NOMO-1 (cell line): Measurements from ENCODE around the gene HYAL1.
"Not testable (repeated sequence)": the region's sequence is repeated elsewhere in the genome, so short reads cannot be mapped to it uniquely, and the experiment has no call there.

Experiments
- DNase-seq, 2 experiments: peaks; one replicate each; lab custom pipeline; 2025; ENCODE audit not compliant: unreplicated experiment in 2 of 2; lab: John Stamatoyannopoulos, UW

HYAL1 gene

DNA sequence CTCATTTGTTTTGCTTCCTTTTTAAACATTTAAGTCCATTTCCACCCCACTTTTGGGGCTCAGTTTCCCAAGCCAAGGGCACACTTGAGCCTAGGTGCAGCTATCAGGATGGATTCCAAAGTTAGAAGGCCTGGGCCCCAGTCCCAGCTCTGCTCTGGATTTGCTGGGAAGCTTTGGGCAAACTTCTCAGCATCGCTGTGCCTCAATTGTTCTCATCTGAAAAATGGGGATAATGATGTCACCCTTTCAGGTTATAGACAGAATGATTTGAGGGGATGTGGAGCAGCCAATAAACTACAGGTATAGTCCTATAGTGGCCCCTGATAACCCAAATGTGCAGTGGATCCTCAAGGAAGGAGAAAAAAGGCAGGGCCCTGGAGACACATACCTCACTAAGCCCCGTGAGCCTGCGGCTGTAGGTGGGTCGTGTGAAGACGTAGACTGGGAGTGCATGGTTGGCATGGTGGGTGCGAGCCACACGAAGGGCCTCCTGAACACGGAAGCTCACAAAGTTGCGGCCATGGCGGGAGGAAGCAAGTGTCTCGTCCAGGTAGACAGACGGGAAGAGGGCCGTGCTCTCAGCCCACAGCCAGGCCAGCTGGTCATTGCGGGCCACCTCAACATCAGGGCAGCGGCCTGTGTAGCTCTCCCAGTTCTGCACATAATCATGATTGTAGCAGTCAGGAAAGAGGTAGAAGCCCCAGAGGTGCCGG is 16.0 kb upstream of the HYAL1 start:
- DNase-seq: no peak

DNA sequence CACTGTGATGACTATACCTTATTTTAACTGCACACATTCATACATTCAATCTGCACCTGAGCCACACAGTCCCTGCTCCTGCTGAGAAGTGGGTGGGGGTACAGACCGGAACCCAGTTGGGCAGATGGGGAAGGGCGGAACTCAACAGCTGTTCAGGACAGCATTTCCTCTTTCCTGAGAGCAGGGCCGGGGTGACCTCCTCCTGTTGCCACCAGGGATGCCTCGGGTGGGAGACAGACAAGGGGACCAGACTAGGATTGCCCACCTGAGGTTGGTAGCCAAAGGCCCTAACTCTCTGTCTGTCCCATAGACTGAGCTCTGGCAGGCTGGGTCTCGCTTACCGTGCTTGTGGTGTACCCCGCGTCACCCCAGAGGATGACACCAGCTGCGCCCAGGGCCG is 15.2 kb upstream of the HYAL1 start:
- DNase-seq: no peak

DNA sequence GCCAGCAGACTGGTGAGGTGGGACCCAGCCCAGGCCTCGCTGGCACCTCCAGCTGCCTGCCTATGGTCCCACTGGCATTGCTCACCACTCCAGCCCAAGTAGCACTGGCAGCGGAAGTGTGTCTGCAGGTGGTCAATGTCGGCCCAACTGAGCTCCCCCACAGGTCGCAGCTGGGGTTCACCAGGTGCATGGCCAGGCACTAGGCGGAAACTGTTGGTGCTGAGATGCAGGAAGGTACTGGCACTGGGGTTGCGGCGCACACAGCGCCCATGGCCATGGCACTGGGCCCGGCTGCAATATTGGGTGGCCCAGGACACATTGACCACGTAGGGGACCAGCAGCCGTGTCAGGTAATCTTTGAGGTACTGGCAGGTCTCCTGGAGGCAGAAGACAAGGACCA is 14.8 kb upstream of the HYAL1 start:
- DNase-seq: no peak

DNA sequence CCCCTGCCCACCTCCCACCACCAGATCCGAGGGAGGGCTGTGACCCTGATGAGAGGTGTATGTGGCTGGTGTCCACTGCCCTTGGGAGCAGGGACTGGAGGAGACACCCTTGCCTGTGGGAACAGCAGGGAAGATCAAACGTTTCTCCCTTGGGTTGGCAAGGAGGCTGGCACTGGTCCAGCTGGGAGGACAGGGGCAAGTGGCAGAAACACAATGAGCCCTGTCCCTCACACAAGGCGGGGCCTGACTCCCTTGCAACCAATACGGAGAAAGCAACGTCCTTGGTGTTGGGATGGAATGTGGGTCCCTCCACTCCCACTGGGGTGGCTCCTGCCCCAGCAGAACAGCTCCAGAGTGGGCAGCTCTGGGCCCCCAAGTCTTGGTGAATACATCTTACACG is 13.9 kb upstream of the HYAL1 start:
- DNase-seq: no peak

DNA sequence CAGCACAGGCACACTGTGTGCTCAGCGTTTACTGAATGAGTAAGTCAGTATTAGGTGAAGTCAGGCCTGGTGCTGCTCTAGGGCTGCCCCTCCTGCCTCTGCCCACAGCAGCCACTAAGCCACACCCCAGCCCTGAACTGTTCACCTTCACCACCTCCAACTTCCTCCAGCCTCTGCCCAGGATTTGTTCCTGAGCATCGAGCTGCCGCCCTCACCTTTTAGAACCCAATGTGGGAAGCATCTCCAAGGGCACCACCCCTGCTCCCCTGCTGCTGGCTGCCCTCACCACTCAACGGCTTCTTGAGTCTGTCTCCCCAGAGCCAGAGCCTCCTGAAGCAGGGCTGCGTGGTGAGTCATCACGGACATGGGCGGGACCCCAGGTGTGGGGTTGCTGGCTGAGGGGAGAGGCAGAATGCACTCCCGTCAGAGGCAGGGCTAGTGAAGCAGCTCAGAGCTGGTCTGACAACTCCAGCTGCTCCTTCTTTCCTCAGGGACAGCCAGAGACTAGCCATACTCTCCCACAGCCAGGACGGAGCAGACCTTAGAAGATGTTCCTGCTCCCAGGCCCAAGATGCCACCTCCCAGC is 13.4 kb upstream of the HYAL1 start:
- no peak for DNase-seq

DNA sequence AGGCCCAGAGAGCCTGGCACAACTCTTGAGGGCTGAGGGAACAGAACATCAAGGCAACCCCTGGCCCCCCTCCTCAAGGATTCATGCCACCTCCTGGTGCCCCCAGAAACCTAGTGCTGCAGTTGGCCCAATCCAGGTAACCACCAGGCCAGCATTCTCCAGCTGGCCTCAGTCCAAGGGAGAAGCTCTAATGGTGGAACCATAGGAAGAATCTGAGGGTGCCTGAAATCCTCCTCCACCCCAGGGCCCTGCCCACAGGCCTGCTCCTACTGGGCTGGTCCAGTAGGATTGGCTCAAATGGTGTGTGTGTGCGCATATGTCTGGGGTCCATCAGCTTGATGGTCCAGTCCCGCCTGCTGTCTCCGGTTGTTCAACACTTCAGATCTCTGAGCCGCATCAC is 11.4 kb upstream of the HYAL1 start:
- DNase-seq: no peak

DNA sequence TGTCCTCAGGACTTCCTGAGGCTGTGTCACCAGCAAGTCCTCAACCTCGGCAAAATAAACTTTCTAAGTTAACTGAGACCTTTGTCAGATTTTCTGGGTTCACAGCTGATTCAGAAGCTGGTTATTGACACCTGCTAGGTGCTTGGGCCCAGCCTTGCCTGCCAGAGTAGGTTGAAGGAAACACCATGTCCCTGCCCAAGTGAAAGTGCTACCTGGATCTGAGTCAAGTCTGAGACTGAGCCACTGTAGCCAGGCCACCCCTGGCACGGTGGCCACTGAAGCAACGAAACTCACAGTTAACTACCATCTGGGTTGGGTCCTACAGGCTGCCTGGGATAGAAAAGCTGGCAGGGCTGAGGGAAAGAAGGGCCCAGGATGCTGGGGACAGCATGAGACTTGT is 11.0 kb upstream of the HYAL1 start:
- no peak for DNase-seq

DNA sequence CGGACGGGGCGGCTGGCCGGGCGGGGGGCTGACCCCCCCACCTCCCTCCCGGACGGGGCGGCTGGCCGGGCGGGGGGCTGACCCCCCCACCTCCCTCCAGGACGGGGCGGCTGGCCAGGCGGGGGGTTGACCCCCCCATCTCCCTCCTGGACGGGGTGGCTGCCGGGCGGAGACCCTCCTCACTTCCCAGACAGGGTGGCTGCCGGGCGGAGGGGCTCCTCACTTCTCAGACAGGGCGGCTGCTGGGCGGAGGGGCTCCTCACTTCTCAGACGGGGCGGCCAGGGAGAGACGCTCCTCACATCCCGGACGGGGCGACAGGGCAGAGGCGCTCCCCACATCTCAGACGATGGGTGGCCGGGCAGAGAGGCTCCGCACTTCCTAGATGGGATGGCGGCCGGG is 8.7 kb upstream of the HYAL1 start:
- DNase-seq: not testable (repeated sequence)

DNA sequence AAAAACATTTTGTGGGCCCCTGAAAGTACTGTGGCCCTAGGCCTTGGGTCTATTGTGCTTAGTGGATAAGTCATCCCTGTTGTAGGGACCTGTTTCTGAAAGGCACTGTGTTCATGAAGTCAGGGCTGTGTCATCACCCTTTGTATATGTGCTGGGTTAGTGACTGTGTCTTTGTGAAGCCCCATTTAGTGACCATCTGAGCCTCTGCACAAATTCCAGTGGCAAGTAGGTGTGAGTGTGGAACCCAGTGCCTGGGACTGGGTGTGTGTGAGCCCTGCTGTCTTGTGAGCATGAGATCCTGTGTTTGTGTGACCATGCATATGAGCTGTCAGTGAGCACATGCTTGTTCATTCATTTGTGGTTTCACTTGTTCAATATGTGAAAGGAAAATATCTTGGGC is 1.2 kb upstream of the HYAL1 start:
- DNase-seq: no peak

DNA sequence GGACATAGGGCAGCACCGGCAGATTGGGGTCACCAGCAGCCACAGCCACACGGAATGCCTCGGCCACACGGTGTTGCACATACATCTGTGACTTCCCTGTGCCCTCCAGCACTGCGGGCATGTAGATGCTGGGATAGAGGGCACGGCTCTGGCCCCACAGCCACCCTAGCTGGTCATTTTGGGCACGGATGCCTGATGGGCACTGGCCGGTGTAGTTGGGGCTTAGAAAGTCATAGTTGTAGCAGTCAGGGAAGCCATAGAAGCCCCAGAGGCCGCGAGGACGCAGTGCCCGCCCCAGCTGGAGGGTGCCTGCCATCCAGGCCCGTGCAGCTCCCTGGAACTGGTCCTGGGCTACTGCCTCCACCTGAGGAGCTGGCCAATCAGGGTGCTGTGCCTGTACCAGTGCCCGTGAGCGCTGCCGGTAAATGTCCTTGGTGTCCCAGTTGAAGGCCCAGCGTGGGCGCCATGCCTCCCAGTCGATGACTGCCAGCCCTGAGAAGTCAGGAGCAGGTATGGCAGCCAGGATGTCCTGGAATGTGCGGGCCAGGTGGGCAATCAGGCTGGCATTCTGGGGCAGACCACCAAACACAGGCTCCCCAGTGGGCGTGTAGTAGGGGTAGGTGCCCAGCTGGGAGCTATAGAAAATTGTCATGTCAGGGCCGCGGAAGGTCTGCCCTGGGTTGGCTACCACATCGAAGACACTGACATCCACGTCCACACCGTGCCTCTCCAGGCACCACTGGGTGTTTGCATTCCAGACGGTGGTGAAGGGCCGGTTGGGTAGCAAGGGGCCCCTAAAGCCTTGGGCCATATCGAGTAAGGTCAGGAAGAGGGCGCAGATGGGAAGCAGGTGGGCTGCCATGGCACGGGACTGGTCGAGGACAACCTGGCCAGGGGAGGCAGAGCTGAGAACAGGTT is 1.0 kb downstream of the HYAL1 start:
- DNase-seq: no peak

DNA sequence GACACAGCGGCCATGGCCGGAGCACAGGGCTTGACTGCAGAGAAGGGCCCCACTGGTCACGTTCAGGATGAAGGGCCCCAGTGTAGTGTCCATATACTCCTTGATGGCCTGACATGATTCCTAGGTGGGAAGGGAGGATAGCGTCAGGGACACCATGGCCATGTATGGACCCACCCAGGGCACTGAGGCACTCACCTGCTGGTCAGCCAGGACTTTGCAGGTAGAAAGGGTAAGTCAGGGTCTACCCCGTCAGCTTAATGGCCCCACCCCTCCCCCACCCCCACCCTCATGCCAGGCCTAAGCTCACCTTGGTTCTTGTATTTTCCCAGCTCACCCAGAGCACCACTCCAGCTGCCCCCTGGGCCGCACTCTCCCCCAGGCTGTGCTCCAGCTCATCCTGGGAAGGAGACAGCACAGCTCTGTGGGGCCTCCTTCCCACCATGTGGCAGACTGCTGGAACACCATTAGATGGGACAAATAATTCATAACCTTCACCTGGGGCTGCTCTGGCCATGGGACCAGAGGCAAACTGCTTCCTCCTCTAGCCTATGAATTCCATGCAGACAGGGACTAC is 2.6 kb downstream of the HYAL1 start:
- DNase-seq: no peak

DNA sequence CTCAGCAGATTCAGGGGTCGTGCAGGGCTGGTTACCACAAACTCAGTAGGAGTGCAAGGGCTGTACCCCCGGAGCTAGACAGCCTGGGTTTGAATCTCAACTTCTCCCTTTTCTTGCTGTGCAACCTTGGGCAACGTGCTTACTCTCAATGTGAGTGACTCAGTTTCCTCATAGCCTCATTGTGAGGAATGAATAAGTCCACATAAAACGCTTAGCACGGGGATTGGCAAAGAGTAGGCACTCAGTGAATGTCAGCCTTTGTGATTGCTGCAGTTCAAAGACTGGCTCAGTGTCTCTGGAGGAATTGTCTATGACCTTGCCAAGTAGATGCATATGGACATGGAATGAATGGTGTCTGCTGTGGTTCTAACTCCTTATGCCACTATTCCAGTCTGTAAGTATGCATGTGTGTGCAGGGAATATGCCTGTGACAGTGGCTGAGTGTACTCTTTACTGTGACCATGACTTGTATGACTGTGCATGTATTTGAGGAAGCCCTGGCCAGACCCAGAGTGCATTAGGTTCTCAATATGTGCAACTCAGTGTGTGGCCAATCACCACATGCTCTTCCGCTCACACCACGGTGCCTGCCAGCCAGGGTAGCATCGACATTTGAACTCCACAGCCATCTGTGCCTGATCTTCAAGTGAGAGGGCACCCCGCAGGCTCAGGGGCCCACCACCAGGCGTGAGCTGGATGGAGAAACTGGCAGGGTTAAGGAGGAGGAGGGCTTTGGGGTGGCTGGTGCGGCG is 3.3 kb downstream of the HYAL1 start:
- DNase-seq: peak; percentile 74 to 92

DNA sequence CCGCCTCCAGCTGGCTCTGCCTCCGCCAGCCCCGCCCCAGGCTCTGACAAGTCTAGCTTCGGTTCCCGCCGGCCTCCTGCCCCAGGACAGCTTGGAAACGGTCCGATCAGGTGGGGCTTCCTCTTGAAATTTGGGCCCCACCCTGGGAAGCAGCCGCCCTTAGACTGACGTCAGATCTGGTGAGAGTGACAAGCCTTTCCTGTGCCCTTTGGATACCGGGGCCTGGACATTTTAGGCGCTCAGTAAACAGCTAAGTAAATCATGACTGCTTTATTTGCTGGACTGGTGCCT is 3.8 kb downstream of the HYAL1 start:
- no peak for DNase-seq

DNA sequence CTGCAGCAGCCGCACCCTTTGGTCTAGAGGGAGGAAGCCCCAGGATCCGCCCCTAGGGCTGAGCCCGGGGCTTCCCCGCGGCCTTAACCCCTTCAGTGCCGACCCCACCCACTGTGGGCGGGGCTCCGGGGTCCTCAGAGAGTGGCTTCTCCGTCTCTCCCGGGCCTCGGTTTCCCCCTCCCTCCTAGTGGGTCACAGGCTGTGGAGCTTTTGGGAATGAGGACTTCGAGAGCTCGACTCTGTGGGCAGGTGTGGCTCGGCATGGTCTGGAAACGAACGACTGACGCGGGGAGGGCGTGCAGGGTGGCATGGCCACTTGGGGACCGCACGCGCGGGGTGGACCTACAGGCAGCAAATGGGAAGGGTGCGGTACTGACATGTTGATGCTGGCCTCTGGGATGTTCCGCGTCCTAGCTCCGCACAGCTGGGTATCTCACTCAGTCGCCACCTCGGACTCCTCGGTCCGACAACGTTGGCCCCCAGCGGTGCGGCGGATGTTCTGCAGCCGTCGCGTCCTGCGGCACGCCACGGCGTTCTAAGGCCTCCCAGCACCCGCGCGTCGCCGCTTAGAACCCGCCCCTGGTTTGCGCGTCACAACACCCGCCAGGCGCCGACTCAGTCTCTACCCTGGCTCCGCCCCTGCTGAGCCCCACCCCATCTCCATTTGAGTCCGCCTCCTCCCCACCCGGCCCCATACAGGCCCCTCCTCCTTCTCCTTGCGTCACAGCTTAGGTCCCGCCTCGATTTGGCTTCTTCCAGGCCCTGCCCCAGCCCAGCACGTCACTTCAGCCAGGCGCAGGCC is 4.3 kb downstream of the HYAL1 start, which contains the start of the genes HYAL3 and NAA80:
Gene HYAL3 (minus strand): TSS at position 570 of the 802 bp plus-strand sequence. CDS start 3,803 bp downstream, outside the sequence.
Gene NAA80 (minus strand): TSS at position 570 of the 802 bp plus-strand sequence. CDS start 1,942 bp downstream, outside the sequence.
- DNase-seq: peak; percentile 99 to 100

DNA sequence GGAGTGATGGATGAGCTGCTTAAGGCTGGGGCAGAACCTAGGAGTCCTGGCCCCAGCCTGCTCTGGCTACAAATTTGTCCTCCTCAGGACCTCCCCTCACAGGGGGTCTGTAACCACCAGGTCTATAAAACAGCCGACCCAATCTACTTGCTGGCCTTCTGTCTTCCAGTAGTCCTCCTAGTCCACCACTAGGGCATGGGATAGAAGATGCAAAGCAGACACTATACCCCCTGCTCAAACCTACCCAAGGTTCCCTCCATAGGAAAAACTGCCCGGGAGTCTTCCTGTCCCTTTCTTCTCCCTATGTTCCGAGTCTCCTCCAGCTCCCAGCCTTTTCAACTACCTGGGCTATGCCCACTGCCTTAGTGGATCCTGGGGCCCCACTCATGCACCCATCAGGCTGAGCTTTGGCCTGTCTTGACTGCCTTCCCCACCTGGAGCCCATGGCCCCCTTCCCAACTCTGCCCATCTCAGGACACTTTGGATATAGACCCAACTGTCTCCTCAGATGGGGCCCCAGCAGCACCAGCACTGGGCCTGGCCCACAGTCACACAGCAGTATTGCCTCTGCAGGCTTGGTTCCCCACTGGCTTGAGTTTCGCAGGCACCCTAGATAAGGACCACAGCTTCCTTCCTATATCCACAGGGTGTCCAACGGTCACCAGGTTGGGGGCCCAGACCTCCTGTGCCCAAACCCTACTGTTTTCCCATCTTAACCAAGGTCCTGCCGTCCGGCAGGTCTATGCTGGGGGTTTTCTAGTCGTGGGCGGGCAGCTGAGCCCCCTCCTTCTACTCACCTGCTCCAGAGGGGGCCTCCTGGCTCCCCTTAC is 5.3 kb downstream of the HYAL1 start:
- peak in 1 of 2 experiments; percentile 35 for DNase-seq

DNA sequence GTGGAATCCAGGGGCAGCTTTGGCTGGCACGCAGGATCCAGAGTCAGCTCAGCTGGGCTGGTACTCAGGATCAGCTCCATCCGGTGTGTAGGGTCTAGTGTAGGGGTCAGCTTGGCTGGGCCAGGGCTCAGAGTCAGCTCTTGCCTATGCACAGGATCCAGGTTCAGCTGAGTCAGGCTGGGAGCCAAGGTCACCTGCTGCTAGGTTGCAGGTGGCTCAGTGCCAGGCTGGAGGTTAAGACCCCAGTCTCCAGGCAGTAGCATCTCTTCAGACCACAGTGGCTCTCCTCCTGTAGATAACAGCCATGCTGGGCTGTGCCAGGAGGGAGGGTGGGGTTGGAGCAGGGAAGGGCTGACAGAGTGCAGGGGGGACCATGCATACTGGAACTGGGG is 6.0 kb downstream of the HYAL1 start:
- DNase-seq: no peak

DNA sequence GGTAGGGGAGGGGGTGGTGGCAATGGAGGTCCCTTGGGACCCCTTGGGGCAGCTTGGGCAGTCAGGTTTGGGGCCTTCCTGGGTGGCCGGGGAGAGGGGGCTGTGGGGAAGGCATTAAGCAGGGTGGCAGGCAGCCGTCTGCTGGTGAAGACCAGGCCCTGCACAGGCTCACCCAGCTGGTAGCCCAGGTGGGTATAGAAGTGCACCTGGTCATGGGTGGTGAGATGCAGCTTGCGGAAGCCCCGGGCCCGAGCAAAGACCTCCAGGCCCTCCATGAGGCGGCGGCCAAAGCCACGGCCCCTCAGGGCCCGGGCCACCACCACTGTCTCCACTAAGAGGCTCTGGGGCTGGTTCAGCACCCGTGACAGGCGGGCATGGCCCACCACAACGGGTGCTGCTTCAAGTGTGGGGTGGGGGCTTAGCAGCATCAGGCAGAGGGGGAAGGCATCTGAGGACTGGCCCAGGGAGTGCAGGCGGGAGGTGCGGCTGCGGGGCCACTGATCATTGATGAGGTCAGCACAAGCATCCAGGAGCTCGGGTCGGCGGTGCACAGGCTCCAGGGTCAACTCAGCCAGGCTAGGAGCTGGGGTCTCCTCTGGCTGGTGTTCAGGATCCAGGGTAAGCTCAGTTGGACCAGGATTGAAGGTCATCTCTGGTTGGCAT is 6.5 kb downstream of the HYAL1 start:
- no peak for DNase-seq
